GM12878 (cell line): ENCODE results near the gene GRM3. TPM values are rescaled to one million over a fixed set of nuclear protein-coding genes. Genes with fewer than 3 reads are reported as not detected.

Experiments used
- ATAC-seq: fragments of 200-7000 bp; cut with Tn5 transposase; 3 replicates; pipeline ENCODE4 v1.9.1; 2020; ENCODE audit warnings: mild to moderate bottlenecking, moderate library complexity
- BruUV-seq: library from RNA; stranded (reverse); fragments of 400-500 nt; replicated peaks from 2 replicates; lab custom pipeline; 2021; lab: Mats Ljungman, UMichigan
- CTCF ChIA-PET: fragments of 300-600 bp; sonication (Branson Sonifier 250); formaldehyde crosslinking; extraction: SDS; loops from one replicate; lab custom pipeline; 2021; ENCODE audit warnings: inconsistent platforms; lab: Yijun Ruan, JAX
- POLR2A ChIA-PET: fragments of 350-600 bp; formaldehyde crosslinking; extraction: SDS; loops from one replicate; lab custom pipeline; 2021; ENCODE audit warnings: inconsistent platforms; lab: Charles Lee
- RAD21 ChIA-PET: fragments of 300-600 bp; sonication (Branson Sonifier 250); formaldehyde crosslinking; loops from one replicate; lab custom pipeline; 2023; ENCODE audit warnings: antibody characterized with exemption; ENCODE audit not compliant: unreplicated experiment; lab: Charles Lee
- SMC1A ChIA-PET: fragments of 300-600 bp; sonication (Branson Sonifier 250); formaldehyde crosslinking; loops from one replicate; lab custom pipeline; 2023; ENCODE audit not compliant: unreplicated experiment, uncharacterized antibody; lab: Charles Lee
- DNase-seq: peaks from one replicate; pipeline ENCODE4 v3.0.0-alpha.2; 2011; ENCODE audit warnings: low read depth, low spot score
- FAIRE-seq: peaks from 3 replicates; lab custom pipeline; 2011; peaks lifted over from hg19 to GRCh38; lab: Jason Lieb, UNC
- H2AFZ ChIP-seq: 2 replicates; pipeline ENCODE4 v1.6.0; 2011; ENCODE audit warnings: low read depth, low read length, control low read depth; ENCODE audit not compliant: control insufficient read depth
- H3K27ac ChIP-seq: 2 replicates; pipeline ENCODE4 v1.5.1; 2011; ENCODE audit warnings: control low read depth; ENCODE audit not compliant: control insufficient read depth, insufficient read depth
- H3K27me3 ChIP-seq, 2 experiments: replicated peaks in 1 of 2; 2 replicates each; pipeline versions ENCODE4 v1.6.0 to v1.6.1; 2011; ENCODE audit warnings: low read length in 1 of 2; ENCODE audit not compliant: control insufficient read depth in 2 of 2, insufficient read depth in 2 of 2
- H3K36me3 ChIP-seq, 2 experiments: 2 replicates each; pipeline ENCODE4 v1.5.1; 2011; ENCODE audit warnings: low read length in 1 of 2; ENCODE audit not compliant: control insufficient read depth in 2 of 2, insufficient read depth in 2 of 2
- H3K4me1 ChIP-seq: 2 replicates; pipeline ENCODE4 v1.6.1; 2011; ENCODE audit warnings: mild to moderate bottlenecking, low read length, moderate library complexity, mixed read lengths; ENCODE audit not compliant: control insufficient read depth, insufficient read depth
- H3K4me2 ChIP-seq: 2 replicates; pipeline ENCODE4 v1.6.0; 2011; ENCODE audit warnings: control low read depth; ENCODE audit not compliant: control insufficient read depth, insufficient read depth
- H3K4me3 ChIP-seq: fragments of 200-600 bp; sonication (generic); 2 replicates; pipeline ENCODE4 v1.5.1; 2016
- H3K79me2 ChIP-seq: 2 replicates; pipeline ENCODE4 v1.6.0; 2011; ENCODE audit warnings: low read length; ENCODE audit not compliant: control insufficient read depth, insufficient read depth
- H3K9ac ChIP-seq: 2 replicates; pipeline ENCODE4 v1.8.0; 2011; ENCODE audit warnings: low read length, control low read depth, mixed read lengths; ENCODE audit not compliant: control insufficient read depth, insufficient read depth
- H3K9me3 ChIP-seq: replicated peaks from 3 replicates; pipeline ENCODE4 v1.5.1; 2011; ENCODE audit warnings: mild to moderate bottlenecking, low read length; ENCODE audit not compliant: control insufficient read depth, insufficient read depth
- H4K20me1 ChIP-seq: 2 replicates; pipeline ENCODE4 v1.6.0; 2011; ENCODE audit not compliant: control insufficient read depth, insufficient read depth
- KLF5 ChIP-seq: fragments of 450-650 bp; IDR thresholded peaks from 2 replicates; pipeline ENCODE4 v1.6.1; 2014; ENCODE audit warnings: mild to moderate bottlenecking; ENCODE audit not compliant: partially characterized antibody
- STAT1 ChIP-seq: fragments of 450-650 bp; conservative IDR thresholded peaks from 2 replicates; pipeline ENCODE4 v1.6.1; 2014; ENCODE audit warnings: antibody characterized with exemption, mild to moderate bottlenecking
- STAT3 ChIP-seq: IDR thresholded peaks from 2 replicates; pipeline ENCODE4 v1.6.1; 2011; ENCODE audit warnings: low read depth, low read length, improper control_type of control experiment
- ZBTB33 ChIP-seq: fragments of 450-650 bp; IDR thresholded peaks from 2 replicates; pipeline ENCODE4 v1.6.1; 2017; ENCODE audit warnings: mild to moderate bottlenecking
- ZSCAN29 ChIP-seq: fragments of 450-650 bp; IDR thresholded peaks from 2 replicates; pipeline ENCODE4 v1.6.1; 2017; ENCODE audit warnings: mild to moderate bottlenecking, moderate library complexity
- WGBS: methylation state at CpG from one replicate; pipeline ENCODE4 v1.1.6; 2016; ENCODE audit warnings: low lambda C conversion rate; ENCODE audit not compliant: insufficient replicate concordance, insufficient coverage; ENCODE audit errors: missing lambda C conversion rate; 5-methylcytosine and 5-hydroxymethylcytosine counted together
- in situ Hi-C: fragments of 300-500 bp; cut with MboI; formaldehyde crosslinking; loops from 9 replicates; pipeline ENCODE4 v1.14.3; 2018; ENCODE audit warnings: mixed read lengths
- intact Hi-C: fragments of 100-400 bp; cut with micrococcal nuclease; formaldehyde crosslinking; loops from one replicate; pipeline ENCODE4 v1.14.2; 2022; ENCODE audit not compliant: unreplicated experiment
- polyA plus RNA-seq, 11 experiments: library from polyadenylated mRNA; depleted of rRNA in 4 of 11; unstranded in 6 of 11; stranded (reverse) in 5 of 11; fragments of >200 nt; fragmentation: Nextera tagmentation in 4 of 11; fragmentation: Illumina TruSeq in 1 of 11; extraction: Ambion mirVana in 4 of 11; extraction: Trizol in 1 of 11; gene quantifications; 1 replicate in 1 of 11; 2 replicates in 10 of 11; pipeline versions ENCODE4 v1.2.1 to v1.2.3, GENCODE V29; 2011 to 2016; ENCODE audit warnings: inconsistent platforms in 2 of 11, missing spikeins in 2 of 11, low read depth in 1 of 11
- total RNA-seq, 4 experiments: library from RNA; depleted of rRNA in 3 of 4; stranded (reverse); fragments of >200 nt in 3 of 4; fragmentation: Illumina TruSeq in 1 of 4; extraction: Trizol in 1 of 4; gene quantifications; 2 replicates each; pipeline versions ENCODE4 v1.2.1 to v1.2.3, GENCODE V29; 2013 to 2021

The GRM3 gene
- total and polyA plus RNA-seq, 10 of the 15 experiments (the other 5 are each of a cell fraction or from before 2014, with no cell fraction given), result 0.03 to 0.49 (median 0.15) TPM; not detected in 1

GRCh38 chr7:86660950-86661462, 17.3 kb downstream of the GRM3 start:
- FAIRE-seq, result no peak
- no TSS peak for BruUV-seq

More at GRCh38 chr7:86660950-86661462, 17.3 kb downstream of the GRM3 start:
- Histone ChIP-seq H3K4me1 (no peaks in the 10 kb centered on the region), H3K27ac (no peak overlapping the region), H2AFZ (no peak overlapping the region)
- SMC1A ChIA-PET, result interaction anchor here (1.1 to 2.2 kb wide), 2 partner anchors 14 to 116 kb away, joined by 3 to 7 read pairs; no protein-coding TSS in a partner anchor
- CTCF ChIA-PET, result no interaction called here
- TF ChIP-seq KLF5, result no peak
- TF ChIP-seq ZBTB33, result no peak
- no peak for TF ChIP-seq ZSCAN29
- no peak for TF ChIP-seq STAT1
- no peak for TF ChIP-seq STAT3
- TF ChIP-seq, all 136 proteins: peak for 0
- Histone ChIP-seq H3K27me3 (no peaks in the 10 kb centered on the region), H3K79me2 (no peaks in the 10 kb centered on the region), H3K36me3 (no peaks in the 10 kb centered on the region), H3K4me2 (no peak overlapping the region), H3K9me3 (no peaks in the 10 kb centered on the region), H4K20me1 (no peaks in the 10 kb centered on the region), H3K9ac (no peak overlapping the region), H3K4me3 (no peak overlapping the region)
- RAD21 ChIA-PET, result no interaction called here
- ATAC-seq, result no peak
- POLR2A ChIA-PET, result no interaction called here
- intact Hi-C loops (no loop called here), in situ Hi-C loops (no loop called here)
- 33% methylated on average over 3 of the region's 3 CpGs for WGBS
- DNase-seq, result no peak
